DND-41 (cell line): ENCODE measurements around the gene ACVR1C.

Experiments
- ATAC-seq: fragments of 200-7000 bp; cut with Tn5 transposase; 3 replicates; pipeline ENCODE4 v1.9.1; 2021; ENCODE audit warnings: low read depth; ENCODE audit not compliant: insufficient read depth
- DNase-seq: peaks from one replicate; pipeline ENCODE4 v3.0.0-alpha.2; 2020
- H2AFZ ChIP-seq: 2 replicates; pipeline ENCODE4 v1.6.0; 2012; ENCODE audit warnings: low read depth, low read length
- H3K27ac ChIP-seq: 2 replicates; pipeline ENCODE4 v1.5.1; 2012; ENCODE audit warnings: low read length, inconsistent platforms
- H3K27me3 ChIP-seq: fragments of 200-600 bp; sonication (generic); 2 replicates; pipeline ENCODE4 v1.6.0; 2012; ENCODE audit warnings: low read length, mild to moderate bottlenecking, inconsistent platforms; ENCODE audit not compliant: insufficient read depth, poor library complexity
- H3K36me3 ChIP-seq: 2 replicates; pipeline ENCODE4 v1.5.1; 2012; ENCODE audit warnings: low read length, inconsistent platforms; ENCODE audit not compliant: insufficient read depth
- H3K4me1 ChIP-seq: 2 replicates; pipeline ENCODE4 v1.5.1; 2012; ENCODE audit warnings: mild to moderate bottlenecking, low read length; ENCODE audit not compliant: insufficient read depth
- H3K4me2 ChIP-seq: 2 replicates; pipeline ENCODE4 v1.6.0; 2012; ENCODE audit warnings: mild to moderate bottlenecking, moderate library complexity, low read length, inconsistent platforms; ENCODE audit not compliant: insufficient read depth
- H3K4me3 ChIP-seq, 2 experiments: fragments of 200-600 bp in 1 of 2; shearing (Covaris generic) in 1 of 2; 2 replicates each; pipeline ENCODE4 v1.5.1; 2012 to 2016; ENCODE audit warnings: inconsistent platforms in 2 of 2, low read length in 2 of 2, mild to moderate bottlenecking in 2 of 2, low read depth in 1 of 2, moderate library complexity in 1 of 2
- H3K79me2 ChIP-seq: 2 replicates; pipeline ENCODE4 v1.6.0; 2012; ENCODE audit warnings: low read length, inconsistent platforms; ENCODE audit not compliant: insufficient read depth
- H3K9ac ChIP-seq: 2 replicates; pipeline ENCODE4 v1.6.0; 2012; ENCODE audit warnings: low read depth, mild to moderate bottlenecking, inconsistent platforms, low read length, moderate library complexity
- H3K9me3 ChIP-seq: 2 replicates; pipeline ENCODE4 v1.5.1; 2012; ENCODE audit warnings: low read length, moderate library complexity, mild to moderate bottlenecking, inconsistent platforms; ENCODE audit not compliant: insufficient read depth, severe bottlenecking
- H4K20me1 ChIP-seq: 2 replicates; pipeline ENCODE4 v1.6.0; 2012; ENCODE audit warnings: low read length; ENCODE audit not compliant: insufficient read depth
- EZH2 ChIP-seq: IDR thresholded peaks from 3 replicates; pipeline ENCODE4 v1.6.1; 2012; ENCODE audit warnings: borderline replicate concordance, low read depth, mild to moderate bottlenecking, moderate library complexity, low read length, inconsistent platforms; ENCODE audit not compliant: severe bottlenecking
- TF ChIP-seq, protein P1 (sequence below): IDR thresholded peaks from 2 replicates; pipeline ENCODE4 v1.5.1; 2012; ENCODE audit warnings: borderline replicate concordance, low read length, moderate library complexity, mild to moderate bottlenecking; ENCODE audit not compliant: poor library complexity, severe bottlenecking; ENCODE audit errors: extremely low read depth

ACVR1C gene

DNA sequence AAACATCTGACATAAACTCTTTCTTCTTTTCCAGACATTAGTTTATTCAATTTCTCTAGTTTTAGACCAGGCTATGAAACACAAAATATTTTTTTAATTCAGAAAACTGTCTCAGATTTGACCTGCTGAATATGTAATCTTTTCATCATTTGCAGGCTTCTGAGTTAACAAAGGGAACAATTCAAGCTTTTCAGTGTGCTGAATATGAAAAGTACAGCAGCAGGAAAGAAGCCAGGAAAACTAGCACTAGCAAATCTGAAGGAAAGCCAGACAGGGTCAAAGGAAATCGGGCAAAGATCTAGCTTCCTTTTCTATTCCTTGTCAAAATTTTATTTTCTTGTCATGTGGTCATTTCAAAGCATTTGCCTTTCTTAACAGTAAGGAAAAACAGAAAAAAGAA lies 35.3 kb downstream of the ACVR1C start:
- H3K4me2 ChIP-seq, result no peak overlapping the region
- H3K36me3 ChIP-seq, result no peaks in the 10 kb centered on the region
- no peaks in the 10 kb centered on the region for H3K9me3 ChIP-seq
- ATAC-seq, result no peak
- no peak overlapping the region for H2AFZ ChIP-seq
- H3K79me2 ChIP-seq, result no peaks in the 10 kb centered on the region
- H3K27ac ChIP-seq, result no peak overlapping the region
- H3K4me3 ChIP-seq, result no peak overlapping the region
- no peaks in the 10 kb centered on the region for H4K20me1 ChIP-seq
- H3K27me3 ChIP-seq, result peaks cover 4% of the 10 kb centered on the region
- no peaks in the 10 kb centered on the region for H3K4me1 ChIP-seq
- no peak overlapping the region for H3K9ac ChIP-seq
- DNase-seq, result no peak
- TF ChIP-seq, protein P1, sequence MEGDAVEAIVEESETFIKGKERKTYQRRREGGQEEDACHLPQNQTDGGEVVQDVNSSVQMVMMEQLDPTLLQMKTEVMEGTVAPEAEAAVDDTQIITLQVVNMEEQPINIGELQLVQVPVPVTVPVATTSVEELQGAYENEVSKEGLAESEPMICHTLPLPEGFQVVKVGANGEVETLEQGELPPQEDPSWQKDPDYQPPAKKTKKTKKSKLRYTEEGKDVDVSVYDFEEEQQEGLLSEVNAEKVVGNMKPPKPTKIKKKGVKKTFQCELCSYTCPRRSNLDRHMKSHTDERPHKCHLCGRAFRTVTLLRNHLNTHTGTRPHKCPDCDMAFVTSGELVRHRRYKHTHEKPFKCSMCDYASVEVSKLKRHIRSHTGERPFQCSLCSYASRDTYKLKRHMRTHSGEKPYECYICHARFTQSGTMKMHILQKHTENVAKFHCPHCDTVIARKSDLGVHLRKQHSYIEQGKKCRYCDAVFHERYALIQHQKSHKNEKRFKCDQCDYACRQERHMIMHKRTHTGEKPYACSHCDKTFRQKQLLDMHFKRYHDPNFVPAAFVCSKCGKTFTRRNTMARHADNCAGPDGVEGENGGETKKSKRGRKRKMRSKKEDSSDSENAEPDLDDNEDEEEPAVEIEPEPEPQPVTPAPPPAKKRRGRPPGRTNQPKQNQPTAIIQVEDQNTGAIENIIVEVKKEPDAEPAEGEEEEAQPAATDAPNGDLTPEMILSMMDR, result no peak
- no peak for TF ChIP-seq EZH2

DNA sequence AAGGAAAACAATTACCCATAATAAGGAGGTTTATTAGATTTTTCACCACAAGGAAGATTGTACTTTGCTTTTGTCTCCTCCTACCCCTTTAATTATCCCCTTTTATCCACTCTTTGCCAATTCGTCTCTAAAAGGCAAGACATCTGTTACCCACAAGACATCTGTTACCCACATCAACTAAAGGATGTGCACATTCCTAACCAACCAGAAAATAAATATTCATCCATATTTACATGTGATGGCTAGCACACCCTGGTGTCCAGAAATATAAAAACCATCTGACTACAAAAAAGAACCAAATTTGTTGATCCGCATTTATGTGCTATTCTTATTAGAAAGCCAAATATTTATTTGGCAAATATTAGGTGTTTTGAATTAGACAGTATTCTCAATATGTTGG lies 35.7 kb downstream of the ACVR1C start:
- Histone ChIP-seq H2AFZ (no peak overlapping the region), H3K9me3 (no peaks in the 10 kb centered on the region), H3K27me3 (peaks cover 4% of the 10 kb centered on the region), H4K20me1 (no peaks in the 10 kb centered on the region), H3K79me2 (no peaks in the 10 kb centered on the region), H3K9ac (no peak overlapping the region), H3K27ac (no peak overlapping the region), H3K36me3 (no peaks in the 10 kb centered on the region), H3K4me3 (no peak overlapping the region), H3K4me1 (no peaks in the 10 kb centered on the region), H3K4me2 (no peak overlapping the region)
- no peak for ATAC-seq
- TF ChIP-seq, protein P1, result no peak
- TF ChIP-seq EZH2, result no peak
- no peak for DNase-seq

DNA sequence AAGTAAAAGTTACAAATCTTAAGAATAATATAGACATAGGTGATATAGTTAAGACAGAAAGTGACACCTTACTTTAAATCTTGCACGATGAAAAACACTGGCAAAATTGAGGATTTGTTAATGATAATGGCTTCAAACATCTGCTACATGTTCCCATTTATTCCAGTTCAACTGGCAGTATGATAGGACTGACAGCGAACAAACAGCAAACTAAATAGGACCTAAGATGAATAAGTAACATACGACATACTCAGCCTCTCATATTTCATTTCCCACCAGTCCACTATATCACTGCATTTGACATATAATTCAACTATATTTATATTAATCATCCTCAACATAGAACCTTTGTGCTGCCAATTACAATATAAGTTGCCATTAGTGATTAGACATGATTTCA lies 36.3 kb downstream of the ACVR1C start:
- Histone ChIP-seq H2AFZ (no peak overlapping the region), H3K4me3 (no peak overlapping the region), H3K27ac (no peak overlapping the region), H3K9me3 (no peaks in the 10 kb centered on the region), H4K20me1 (no peaks in the 10 kb centered on the region), H3K27me3 (peaks cover 4% of the 10 kb centered on the region), H3K4me2 (no peak overlapping the region), H3K79me2 (no peaks in the 10 kb centered on the region), H3K9ac (no peak overlapping the region), H3K4me1 (no peaks in the 10 kb centered on the region), H3K36me3 (no peaks in the 10 kb centered on the region)
- DNase-seq (no peak), ATAC-seq (no peak)
- no peak for TF ChIP-seq EZH2
- TF ChIP-seq, protein P1, result no peak

DNA sequence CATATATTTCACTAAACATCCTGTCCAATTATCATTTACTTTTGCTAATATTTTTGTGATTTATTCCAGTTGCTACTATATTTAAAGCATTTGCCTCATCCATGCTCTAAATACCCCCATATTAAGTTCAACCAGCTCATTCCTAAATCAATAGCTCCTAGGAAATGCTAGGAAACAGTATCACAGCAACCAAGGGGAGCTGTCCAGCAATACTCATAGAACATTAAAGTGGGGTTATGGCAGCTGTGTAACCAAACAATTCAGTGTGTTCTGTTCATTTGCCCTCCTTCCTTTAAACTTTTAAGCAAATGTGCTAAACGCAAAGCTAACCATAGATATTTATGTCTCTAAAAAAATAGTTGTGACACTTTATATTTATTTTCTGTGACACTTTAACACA lies 41.1 kb downstream of the ACVR1C start:
- H3K27me3 ChIP-seq, result no peaks in the 10 kb centered on the region
- H3K9me3 ChIP-seq, result no peaks in the 10 kb centered on the region
- no peak for ATAC-seq
- TF ChIP-seq, protein P1, result no peak
- TF ChIP-seq EZH2, result no peak
- no peaks in the 10 kb centered on the region for H3K4me1 ChIP-seq
- no peak overlapping the region for H3K4me2 ChIP-seq
- H3K79me2 ChIP-seq, result no peaks in the 10 kb centered on the region
- DNase-seq, result no peak
- H3K4me3 ChIP-seq, result no peak overlapping the region
- no peak overlapping the region for H3K27ac ChIP-seq
- no peaks in the 10 kb centered on the region for H4K20me1 ChIP-seq
- H3K36me3 ChIP-seq, result no peaks in the 10 kb centered on the region
- no peak overlapping the region for H2AFZ ChIP-seq
- H3K9ac ChIP-seq, result no peak overlapping the region
